ENCODE data around the gene PSMA6. TPM values are rescaled to one million over a fixed set of nuclear protein-coding genes. Genes with fewer than 3 reads are reported as not detected.

PSMA6 gene
- total and polyA plus RNA-seq, 2 of the 13 experiments (the other 11 are each of a cell fraction or from before 2014, with no cell fraction given), result 525 to 1,109 TPM

DNA sequence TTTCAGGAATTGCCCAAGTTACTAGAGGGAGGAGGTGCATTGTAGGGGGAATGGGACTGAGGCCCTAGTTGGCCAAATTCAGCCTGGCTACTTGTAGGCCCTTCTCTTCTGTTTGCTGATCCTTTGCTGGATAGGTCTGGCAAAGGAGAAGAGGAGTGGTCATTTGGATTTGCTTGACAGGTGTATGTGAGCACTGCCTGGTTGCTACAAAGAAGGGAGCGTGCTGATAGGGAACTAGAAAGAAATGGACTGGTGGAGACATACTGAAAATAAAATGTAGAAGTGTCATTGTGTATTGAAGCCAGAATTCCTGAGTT, 3.6 kb downstream of the PSMA6 start (continued):
- TF ChIP-seq ARHGAP35 (CRISPR knock-in tag; IDR thresholded peaks at IDR 0.05; ENCODE audit: borderline replicate concordance) (no peak), FOXA1 (IDR thresholded peaks at IDR 0.05) (no peak), FOXA1 (CRISPR knock-in tag; IDR thresholded peaks at IDR 0.05) (no peak), ZBTB42 (CRISPR knock-in tag; IDR thresholded peaks at IDR 0.05) (no peak), KDM4B (CRISPR knock-in tag; IDR thresholded peaks at IDR 0.05) (no peak), NONO (IDR thresholded peaks at IDR 0.05) (no peak), NONO (CRISPR knock-in tag; conservative IDR thresholded peaks at IDR 0.05) (0 out of 2 replicates have a peak, but pooled peaks have one; percentile 39), ZNF547 (CRISPR knock-in tag; IDR thresholded peaks at IDR 0.05) (peak; percentile 29; the same call in 1 of the 2 replicates), ZC3H13 (CRISPR knock-in tag; IDR thresholded peaks at IDR 0.05) (0 out of 2 replicates have a peak, but pooled peaks have one; percentile 61), ZNF253 (CRISPR knock-in tag; IDR thresholded peaks at IDR 0.05; ENCODE audit: borderline replicate concordance) (no peak)
- TF ChIP-seq, protein P1, sequence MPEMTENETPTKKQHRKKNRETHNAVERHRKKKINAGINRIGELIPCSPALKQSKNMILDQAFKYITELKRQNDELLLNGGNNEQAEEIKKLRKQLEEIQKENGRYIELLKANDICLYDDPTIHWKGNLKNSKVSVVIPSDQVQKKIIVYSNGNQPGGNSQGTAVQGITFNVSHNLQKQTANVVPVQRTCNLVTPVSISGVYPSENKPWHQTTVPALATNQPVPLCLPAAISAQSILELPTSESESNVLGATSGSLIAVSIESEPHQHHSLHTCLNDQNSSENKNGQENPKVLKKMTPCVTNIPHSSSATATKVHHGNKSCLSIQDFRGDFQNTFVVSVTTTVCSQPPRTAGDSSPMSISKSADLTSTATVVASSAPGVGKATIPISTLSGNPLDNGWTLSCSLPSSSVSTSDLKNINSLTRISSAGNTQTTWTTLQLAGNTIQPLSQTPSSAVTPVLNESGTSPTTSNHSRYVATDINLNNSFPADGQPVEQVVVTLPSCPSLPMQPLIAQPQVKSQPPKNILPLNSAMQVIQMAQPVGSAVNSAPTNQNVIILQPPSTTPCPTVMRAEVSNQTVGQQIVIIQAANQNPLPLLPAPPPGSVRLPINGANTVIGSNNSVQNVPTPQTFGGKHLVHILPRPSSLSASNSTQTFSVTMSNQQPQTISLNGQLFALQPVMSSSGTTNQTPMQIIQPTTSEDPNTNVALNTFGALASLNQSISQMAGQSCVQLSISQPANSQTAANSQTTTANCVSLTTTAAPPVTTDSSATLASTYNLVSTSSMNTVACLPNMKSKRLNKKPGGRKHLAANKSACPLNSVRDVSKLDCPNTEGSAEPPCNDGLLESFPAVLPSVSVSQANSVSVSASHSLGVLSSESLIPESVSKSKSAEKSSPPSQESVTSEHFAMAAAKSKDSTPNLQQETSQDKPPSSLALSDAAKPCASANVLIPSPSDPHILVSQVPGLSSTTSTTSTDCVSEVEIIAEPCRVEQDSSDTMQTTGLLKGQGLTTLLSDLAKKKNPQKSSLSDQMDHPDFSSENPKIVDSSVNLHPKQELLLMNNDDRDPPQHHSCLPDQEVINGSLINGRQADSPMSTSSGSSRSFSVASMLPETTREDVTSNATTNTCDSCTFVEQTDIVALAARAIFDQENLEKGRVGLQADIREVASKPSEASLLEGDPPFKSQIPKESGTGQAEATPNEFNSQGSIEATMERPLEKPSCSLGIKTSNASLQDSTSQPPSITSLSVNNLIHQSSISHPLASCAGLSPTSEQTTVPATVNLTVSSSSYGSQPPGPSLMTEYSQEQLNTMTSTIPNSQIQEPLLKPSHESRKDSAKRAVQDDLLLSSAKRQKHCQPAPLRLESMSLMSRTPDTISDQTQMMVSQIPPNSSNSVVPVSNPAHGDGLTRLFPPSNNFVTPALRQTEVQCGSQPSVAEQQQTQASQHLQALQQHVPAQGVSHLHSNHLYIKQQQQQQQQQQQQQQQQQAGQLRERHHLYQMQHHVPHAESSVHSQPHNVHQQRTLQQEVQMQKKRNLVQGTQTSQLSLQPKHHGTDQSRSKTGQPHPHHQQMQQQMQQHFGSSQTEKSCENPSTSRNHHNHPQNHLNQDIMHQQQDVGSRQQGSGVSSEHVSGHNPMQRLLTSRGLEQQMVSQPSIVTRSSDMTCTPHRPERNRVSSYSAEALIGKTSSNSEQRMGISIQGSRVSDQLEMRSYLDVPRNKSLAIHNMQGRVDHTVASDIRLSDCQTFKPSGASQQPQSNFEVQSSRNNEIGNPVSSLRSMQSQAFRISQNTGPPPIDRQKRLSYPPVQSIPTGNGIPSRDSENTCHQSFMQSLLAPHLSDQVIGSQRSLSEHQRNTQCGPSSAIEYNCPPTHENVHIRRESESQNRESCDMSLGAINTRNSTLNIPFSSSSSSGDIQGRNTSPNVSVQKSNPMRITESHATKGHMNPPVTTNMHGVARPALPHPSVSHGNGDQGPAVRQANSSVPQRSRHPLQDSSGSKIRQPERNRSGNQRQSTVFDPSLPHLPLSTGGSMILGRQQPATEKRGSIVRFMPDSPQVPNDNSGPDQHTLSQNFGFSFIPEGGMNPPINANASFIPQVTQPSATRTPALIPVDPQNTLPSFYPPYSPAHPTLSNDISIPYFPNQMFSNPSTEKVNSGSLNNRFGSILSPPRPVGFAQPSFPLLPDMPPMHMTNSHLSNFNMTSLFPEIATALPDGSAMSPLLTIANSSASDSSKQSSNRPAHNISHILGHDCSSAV (CRISPR knock-in tag; IDR thresholded peaks at IDR 0.05; ENCODE audit: borderline replicate concordance), result no peak
- TF ChIP-seq, protein P2, sequence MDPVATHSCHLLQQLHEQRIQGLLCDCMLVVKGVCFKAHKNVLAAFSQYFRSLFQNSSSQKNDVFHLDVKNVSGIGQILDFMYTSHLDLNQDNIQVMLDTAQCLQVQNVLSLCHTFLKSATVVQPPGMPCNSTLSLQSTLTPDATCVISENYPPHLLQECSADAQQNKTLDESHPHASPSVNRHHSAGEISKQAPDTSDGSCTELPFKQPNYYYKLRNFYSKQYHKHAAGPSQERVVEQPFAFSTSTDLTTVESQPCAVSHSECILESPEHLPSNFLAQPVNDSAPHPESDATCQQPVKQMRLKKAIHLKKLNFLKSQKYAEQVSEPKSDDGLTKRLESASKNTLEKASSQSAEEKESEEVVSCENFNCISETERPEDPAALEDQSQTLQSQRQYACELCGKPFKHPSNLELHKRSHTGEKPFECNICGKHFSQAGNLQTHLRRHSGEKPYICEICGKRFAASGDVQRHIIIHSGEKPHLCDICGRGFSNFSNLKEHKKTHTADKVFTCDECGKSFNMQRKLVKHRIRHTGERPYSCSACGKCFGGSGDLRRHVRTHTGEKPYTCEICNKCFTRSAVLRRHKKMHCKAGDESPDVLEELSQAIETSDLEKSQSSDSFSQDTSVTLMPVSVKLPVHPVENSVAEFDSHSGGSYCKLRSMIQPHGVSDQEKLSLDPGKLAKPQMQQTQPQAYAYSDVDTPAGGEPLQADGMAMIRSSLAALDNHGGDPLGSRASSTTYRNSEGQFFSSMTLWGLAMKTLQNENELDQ (CRISPR knock-in tag; IDR thresholded peaks at IDR 0.05; ENCODE audit: borderline replicate concordance), result peak; percentile 53; the same call in 1 of the 2 replicates
- TF ChIP-seq, protein P3, sequence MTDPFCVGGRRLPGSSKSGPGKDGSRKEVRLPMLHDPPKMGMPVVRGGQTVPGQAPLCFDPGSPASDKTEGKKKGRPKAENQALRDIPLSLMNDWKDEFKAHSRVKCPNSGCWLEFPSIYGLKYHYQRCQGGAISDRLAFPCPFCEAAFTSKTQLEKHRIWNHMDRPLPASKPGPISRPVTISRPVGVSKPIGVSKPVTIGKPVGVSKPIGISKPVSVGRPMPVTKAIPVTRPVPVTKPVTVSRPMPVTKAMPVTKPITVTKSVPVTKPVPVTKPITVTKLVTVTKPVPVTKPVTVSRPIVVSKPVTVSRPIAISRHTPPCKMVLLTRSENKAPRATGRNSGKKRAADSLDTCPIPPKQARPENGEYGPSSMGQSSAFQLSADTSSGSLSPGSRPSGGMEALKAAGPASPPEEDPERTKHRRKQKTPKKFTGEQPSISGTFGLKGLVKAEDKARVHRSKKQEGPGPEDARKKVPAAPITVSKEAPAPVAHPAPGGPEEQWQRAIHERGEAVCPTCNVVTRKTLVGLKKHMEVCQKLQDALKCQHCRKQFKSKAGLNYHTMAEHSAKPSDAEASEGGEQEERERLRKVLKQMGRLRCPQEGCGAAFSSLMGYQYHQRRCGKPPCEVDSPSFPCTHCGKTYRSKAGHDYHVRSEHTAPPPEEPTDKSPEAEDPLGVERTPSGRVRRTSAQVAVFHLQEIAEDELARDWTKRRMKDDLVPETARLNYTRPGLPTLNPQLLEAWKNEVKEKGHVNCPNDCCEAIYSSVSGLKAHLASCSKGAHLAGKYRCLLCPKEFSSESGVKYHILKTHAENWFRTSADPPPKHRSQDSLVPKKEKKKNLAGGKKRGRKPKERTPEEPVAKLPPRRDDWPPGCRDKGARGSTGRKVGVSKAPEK (CRISPR knock-in tag; IDR thresholded peaks at IDR 0.05; ENCODE audit: borderline replicate concordance), result peak; percentile 24; the same call in 1 of the 2 replicates
